Activated naive CD4-positive, alpha-beta T cell treated with anti-CD3 and anti-CD28 coated beads, Interleukin-2, amount 50 U/mL, for 72 hours (primary cell): ENCODE measurements around the gene RAB37. TPM values are rescaled to one million over a fixed set of nuclear protein-coding genes. Genes with fewer than 3 reads are reported as not detected.

Experiments used
- ATAC-seq, 2 donors: fragments of 150-1000 bp; cut with Tn5 transposase; 2 replicates each; pipeline ENCODE4 v1.10.0; 2021; ENCODE audit warnings: mild to moderate bottlenecking in 2 of 2, moderate library complexity in 2 of 2
- DNase-seq, 2 donors: peaks; one replicate each; pipeline ENCODE4 v3.0.0; 2021 to 2022; ENCODE audit warnings: low spot score in 2 of 2
- H3K27ac Mint-ChIP-seq, 2 donors: one replicate each; pipeline ENCODE4 v1.8.0; 2022; ENCODE audit warnings: mild to moderate bottlenecking in 2 of 2, mixed read lengths in 2 of 2
- H3K36me3 Mint-ChIP-seq, 2 donors: one replicate each; pipeline ENCODE4 v1.8.0; 2022; ENCODE audit warnings: mixed read lengths in 2 of 2
- H3K9me3 Mint-ChIP-seq, 2 donors: one replicate each; pipeline ENCODE4 v1.8.0; 2022; ENCODE audit warnings: mixed read lengths in 2 of 2
- total RNA-seq, 2 donors: library from RNA; stranded (reverse); gene quantifications; one replicate each; pipeline ENCODE4 v1.2.3, GENCODE V29; 2022

RAB37 gene
- total RNA-seq, 2 donors from 2014 or later = 3.4 to 4.0 TPM

DNA sequence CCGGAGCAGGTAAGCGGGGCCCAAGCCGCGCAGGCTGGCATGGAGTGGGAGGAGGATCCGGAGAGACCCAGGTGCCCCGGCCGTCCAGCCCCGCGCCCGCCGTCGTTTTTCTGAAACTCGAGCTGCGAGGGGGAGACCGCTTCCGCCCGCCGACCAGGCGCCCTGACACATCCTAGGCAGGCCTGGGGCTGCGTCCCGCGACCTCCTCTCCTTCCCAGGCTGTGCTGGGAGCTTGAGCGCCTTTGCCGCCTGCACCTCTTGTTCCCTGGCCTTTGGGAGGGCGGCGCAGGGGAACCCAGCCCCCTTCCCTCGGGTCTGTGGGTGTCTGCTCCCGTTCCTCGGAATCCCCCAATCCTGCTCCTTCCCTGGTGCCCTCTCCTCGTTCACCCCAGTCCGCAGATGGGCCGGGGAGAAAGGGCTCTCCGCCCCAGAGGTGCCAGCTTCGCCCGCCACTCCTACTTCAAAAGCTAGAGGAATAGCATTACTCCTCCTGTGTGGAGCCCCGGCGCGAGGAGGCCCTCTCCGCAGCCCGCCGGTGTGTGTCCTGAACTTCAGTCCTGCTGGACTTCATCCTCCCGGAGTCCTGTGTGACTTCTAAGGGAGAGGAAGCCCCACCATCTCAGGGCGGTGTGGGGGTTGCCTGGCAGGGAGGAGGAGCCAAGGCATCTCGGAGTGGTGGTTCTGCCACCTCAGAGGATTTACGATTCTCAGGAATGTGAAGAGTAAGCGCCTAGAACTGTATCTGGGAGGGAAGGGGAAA lies 12.4 kb downstream of the RAB37 start:
- Mint-ChIP-seq H3K36me3 (peaks cover 29 to 32% of the 10 kb centered on the region in 2 donors), H3K9me3 (no peaks in the 10 kb centered on the region), H3K27ac (peak overlapping the region; percentile 83 to 99)
- ATAC-seq = peak; percentile 2 to 15
- peak in 1 of 2 donors; percentile 69 for DNase-seq

DNA sequence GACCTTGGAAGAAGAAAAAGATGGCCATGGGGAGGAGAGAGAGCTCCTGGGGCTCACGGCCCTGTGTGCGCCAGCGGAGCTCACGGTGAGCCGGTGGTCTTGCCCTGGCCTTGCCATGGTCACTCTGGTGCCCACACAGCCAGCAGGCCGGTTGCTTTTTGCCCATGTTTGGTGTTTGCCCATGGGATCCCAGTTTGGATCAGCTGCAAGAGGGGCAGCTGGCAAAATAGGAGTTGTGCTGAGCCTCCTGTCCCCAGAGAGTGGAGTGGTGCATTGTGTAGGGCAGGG lies 12.9 kb downstream of the RAB37 start:
- DNase-seq (no peak), ATAC-seq (no peak)
- H3K27ac Mint-ChIP-seq = peak overlapping the region; percentile 83 to 99
- H3K9me3 Mint-ChIP-seq = no peaks in the 10 kb centered on the region
- peaks cover 29 to 32% of the 10 kb centered on the region in 2 donors for H3K36me3 Mint-ChIP-seq

DNA sequence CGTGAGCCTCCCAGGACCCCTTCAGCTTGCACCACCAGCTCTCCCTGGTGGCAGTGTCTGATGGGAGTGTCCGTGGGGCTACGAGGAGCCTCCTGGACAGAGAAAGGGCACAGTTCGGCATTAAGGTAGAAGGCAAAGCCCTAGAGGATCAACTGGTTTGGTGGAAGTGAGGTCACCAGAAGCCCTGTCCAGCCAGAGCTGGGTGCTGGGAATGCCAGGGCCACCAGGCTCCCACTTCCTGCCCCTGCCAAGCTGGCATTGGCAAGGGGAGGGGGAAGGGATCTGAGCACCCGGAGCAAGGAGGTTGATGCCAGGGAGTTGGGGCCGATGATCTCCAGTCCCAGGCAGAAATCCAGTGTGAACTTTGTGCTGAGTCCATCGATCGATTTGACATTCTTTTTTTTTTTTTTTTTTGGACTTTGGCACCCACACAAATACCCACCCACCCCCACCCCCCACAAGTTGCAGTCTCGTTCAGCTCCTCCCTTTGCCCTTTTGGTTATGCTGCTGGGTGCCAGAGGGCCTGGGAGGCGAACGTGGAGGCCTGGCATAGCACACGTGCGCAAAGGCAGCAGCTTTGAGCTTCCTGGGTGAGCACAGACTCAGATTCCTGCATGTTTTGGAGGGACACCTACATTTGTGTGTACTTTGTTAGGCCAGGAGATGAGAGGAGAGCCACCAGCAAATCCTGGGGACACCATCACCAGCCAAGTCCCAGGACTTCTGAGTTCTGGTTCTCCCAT lies 13.4 kb downstream of the RAB37 start:
- H3K27ac Mint-ChIP-seq = peak overlapping the region; percentile 83 to 99
- no peak for ATAC-seq
- no peak for DNase-seq
- H3K36me3 Mint-ChIP-seq = peaks cover 29 to 32% of the 10 kb centered on the region in 2 donors
- no peaks in the 10 kb centered on the region for H3K9me3 Mint-ChIP-seq

DNA sequence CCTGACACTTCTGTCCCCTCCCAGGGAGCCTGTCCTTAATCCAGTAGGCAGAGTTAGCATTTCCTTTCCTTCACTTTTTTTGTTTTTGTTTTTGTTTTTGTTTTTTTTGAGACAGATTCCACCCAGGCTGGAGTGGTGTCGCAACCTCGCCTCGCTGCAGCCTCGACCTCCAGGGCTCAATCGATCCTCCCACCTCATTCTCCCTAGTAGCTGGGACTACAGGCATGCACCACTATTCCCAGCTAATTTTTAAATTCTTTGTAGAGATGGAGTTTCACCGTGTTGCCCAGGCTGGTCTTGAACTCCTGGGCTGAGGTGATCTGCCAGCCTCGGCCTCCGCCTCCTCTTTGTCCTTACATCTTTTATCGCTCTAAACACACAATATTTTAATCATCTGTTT lies 15.4 kb downstream of the RAB37 start:
- DNase-seq (no peak), ATAC-seq (no peak)
- H3K27ac Mint-ChIP-seq = peak overlapping the region; percentile 83 to 89
- peaks cover 29 to 32% of the 10 kb centered on the region in 2 donors for H3K36me3 Mint-ChIP-seq
- H3K9me3 Mint-ChIP-seq = no peaks in the 10 kb centered on the region

DNA sequence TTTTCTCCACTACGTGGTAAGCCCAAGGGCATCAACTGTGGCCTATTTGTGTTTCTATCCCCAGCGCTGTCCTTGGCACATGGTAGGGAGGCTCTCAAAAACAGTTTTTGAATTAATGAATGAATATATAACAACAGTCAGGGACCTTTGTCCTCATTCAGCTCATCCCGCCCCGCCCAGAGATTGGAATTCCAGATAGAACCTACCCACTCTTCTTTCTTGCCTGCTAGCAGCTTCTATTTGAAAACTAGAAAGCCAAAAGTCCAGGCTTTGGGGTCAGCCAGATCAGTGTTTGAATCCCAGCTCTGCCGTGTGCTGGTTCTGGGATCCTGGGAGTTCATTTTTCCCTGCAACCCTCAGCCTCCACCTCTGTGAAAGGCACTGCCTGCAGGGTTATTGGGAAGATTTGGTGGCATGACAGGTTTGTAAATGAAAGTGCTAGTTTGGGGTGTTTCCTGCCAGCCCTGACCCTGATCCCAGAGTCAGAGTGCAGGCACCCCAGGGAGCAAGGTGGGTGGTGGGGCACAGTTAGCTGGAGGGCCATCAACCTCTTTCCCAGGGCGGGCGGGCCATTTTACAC lies 15.9 kb downstream of the RAB37 start:
- H3K36me3 Mint-ChIP-seq = peaks cover 29 to 32% of the 10 kb centered on the region in 2 donors
- no peak for DNase-seq
- no peak for ATAC-seq
- H3K9me3 Mint-ChIP-seq = no peaks in the 10 kb centered on the region
- peak overlapping the region; percentile 83 to 89 for H3K27ac Mint-ChIP-seq

DNA sequence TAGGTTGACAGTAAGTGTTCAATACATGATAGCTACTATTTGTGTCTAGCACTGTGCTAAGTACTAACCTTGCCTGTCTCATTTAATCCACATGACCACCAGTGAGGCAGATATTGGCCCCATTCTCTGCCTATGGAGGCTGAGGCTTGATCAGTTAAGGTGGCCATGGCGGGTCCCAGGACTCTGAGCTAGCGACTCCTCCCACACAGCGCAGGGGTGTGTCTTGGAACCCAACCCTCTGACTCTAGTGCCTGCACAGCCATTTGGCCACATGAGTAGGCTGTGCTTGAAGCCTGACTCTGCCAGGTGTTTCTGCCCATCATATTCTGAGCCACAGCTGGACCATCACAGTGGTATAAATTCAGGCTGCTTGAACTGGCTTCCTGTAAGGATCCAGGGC lies 17.8 kb downstream of the RAB37 start:
- ATAC-seq = no peak
- Mint-ChIP-seq H3K36me3 (peaks cover 23 to 26% of the 10 kb centered on the region in 2 donors), H3K27ac (no peak overlapping the region), H3K9me3 (no peaks in the 10 kb centered on the region)
- no peak for DNase-seq

DNA sequence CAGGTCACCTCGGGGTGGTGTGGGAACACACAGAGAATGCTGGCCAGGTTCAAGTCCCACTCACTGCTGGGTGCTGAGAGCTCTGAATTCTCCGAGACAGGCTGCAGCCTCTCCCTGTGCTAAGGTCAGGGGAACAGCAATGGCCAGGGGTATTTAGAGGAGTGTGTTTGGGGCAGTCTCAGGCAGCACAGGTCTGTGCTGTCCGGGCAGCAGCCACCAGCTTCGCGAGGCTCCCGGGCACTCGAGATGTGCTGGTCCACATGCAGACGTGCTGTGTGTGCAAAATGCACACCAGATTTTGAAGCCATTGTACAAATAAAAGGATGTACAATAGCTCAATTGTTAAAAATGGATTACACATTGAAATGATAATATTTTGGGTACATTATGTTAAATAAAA lies 18.5 kb downstream of the RAB37 start:
- ATAC-seq (no peak), DNase-seq (no peak)
- peaks cover 17 to 19% of the 10 kb centered on the region in 2 donors for H3K36me3 Mint-ChIP-seq
- no peaks in the 10 kb centered on the region for H3K9me3 Mint-ChIP-seq
- H3K27ac Mint-ChIP-seq = peak overlapping the region in 1 of 2 donors; percentile 14

DNA sequence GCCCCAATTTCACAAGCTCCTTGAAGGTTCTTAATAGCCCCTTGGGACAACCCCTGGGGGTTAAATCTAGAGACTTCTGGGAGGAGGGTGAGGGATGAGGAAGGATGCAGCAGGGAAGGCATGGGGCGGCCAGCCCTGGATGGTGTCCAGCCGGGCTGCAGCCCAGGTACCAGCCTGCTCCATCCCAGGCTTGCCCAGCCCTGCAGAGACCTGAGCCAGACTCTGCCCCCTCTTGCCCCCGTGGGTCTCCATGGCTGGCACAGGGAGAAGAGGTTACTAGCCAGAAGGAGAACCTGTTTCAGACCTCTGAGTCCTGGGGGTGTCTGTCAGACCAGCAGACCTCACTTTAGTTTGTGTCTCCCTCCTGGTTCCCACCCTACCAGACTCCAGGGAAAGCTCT lies 19.8 kb downstream of the RAB37 start:
- no peak for DNase-seq
- peaks cover 9 to 10% of the 10 kb centered on the region in 2 donors for H3K36me3 Mint-ChIP-seq
- peak overlapping the region; percentile 65 to 85 for H3K27ac Mint-ChIP-seq
- H3K9me3 Mint-ChIP-seq = no peaks in the 10 kb centered on the region
- no peak for ATAC-seq

DNA sequence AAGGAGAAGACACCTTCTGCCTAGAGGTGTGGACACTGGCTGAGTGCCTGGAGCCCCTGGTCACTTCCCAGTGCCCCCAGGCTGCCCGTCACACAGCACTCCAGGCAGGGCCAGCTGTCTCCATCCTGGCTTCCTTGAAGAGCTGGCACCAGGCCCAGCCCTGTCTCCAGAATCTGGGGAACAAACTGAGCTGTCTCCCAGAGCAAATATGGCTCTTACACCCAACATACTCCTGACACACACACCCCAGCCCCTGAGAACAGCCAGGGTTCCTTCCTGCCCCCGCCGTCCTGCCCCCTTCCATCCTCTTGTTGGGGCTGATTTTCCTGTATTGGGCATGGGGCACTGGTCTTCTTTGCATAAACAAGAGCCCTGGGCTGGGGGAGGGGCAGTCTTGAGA lies 20.4 kb downstream of the RAB37 start:
- H3K9me3 Mint-ChIP-seq = no peaks in the 10 kb centered on the region
- H3K27ac Mint-ChIP-seq = peak overlapping the region; percentile 19 to 85
- ATAC-seq = no peak
- no peak for DNase-seq
- H3K36me3 Mint-ChIP-seq = peaks cover 7% of the 10 kb centered on the region in 2 donors

DNA sequence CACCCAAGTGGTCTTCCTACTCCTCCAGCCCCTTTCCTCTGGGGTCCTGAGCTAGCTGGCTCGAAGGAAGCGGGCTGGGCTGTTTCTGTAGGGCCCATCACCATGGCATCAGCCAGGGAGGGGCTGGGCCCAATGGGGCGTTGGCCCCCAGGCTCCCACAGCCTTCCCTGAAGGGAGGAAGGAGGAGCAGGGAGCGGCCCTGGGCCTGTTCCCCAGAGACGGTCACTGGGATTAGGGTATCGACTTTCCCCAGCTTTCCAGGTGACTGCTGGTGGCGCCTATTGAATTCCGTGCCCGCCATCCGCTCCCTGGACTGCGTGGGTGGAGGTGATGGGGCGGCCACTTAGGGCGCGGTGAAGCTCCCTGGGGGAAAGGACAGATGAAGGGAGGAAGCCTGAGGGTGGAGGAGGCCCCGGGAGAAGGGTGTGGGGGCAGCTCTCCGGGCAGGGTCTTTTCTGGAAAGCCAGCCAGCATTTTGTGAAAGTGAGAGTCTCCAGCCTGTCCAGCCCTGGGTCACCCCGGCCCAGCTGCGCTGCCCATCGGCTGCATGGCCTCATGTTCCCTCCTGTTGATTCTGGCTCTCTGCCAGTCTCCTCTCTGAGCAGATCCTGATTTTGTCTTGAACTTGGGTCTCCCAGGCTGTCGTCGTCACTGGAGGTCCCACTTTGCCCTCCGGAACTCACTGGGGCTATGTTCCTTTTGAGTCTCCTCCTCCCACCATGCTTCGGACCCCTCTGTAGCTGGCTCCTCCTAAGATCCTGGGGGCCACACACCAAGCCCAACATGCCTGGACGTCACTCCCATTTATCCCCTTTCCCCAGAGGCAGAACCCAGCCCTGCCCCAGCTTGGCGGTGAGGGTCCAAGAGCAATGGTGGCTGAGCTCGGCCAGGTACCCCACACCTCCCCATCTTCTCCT lies 21.1 kb downstream of the RAB37 start:
- ATAC-seq (no peak), DNase-seq (no peak)
- H3K9me3 Mint-ChIP-seq = no peaks in the 10 kb centered on the region
- H3K27ac Mint-ChIP-seq = peak overlapping the region; percentile 69 to 85
- peaks cover under 1% of the 10 kb centered on the region in 2 donors for H3K36me3 Mint-ChIP-seq

DNA sequence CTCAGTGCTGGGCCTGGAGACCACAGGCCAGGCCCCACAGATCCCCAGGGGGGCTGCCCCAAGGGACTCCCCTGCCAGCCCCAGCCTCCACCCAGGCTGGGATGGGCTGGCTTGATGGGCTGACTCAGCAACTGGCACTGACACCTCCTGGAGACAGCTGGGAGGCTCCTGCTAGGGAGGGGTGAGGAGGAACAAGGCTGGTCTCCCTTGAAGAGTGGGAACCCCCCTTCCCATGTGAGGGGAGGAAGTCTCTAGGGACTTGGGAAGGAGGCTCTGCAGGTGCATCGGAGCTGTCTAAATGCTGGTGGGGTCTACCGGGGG lies 21.8 kb downstream of the RAB37 start:
- no peaks in the 10 kb centered on the region for H3K9me3 Mint-ChIP-seq
- H3K27ac Mint-ChIP-seq = peak overlapping the region; percentile 69 to 85
- DNase-seq = no peak
- no peaks in the 10 kb centered on the region for H3K36me3 Mint-ChIP-seq
- ATAC-seq = peak; percentile 49 to 64

DNA sequence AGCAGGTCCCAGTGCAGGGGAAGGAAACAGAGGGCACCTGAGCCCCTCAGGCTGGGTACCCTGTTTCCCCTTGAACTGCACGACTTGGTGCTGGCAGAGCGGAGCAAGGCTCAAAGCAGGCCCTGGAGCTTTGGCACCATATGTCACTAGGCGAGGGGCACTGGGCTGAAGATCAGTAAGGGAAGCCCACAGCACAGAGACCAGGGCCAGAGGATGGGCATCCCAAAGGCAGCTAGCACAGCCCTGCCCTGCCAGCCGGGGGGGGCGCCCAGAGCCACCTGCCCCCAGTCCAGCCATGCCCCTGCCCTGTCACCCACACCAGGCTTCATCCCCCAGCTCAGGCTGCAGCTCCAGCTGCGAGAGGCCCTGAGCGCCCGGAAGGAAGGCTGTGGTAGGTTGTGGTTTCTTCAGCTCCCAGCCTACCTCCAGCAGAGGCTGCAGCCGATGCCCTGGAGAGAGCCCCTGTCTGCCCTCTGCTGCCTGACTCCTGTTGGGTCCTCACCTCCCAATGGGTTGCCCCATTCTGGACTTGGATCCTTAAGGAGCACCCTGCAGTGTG lies 22.3 kb downstream of the RAB37 start:
- peak overlapping the region; percentile 85 to 91 for H3K27ac Mint-ChIP-seq
- H3K36me3 Mint-ChIP-seq = no peaks in the 10 kb centered on the region
- H3K9me3 Mint-ChIP-seq = no peaks in the 10 kb centered on the region
- peak; percentile 82 to 83 for ATAC-seq
- DNase-seq = peak in 1 of 2 donors; percentile 64

DNA sequence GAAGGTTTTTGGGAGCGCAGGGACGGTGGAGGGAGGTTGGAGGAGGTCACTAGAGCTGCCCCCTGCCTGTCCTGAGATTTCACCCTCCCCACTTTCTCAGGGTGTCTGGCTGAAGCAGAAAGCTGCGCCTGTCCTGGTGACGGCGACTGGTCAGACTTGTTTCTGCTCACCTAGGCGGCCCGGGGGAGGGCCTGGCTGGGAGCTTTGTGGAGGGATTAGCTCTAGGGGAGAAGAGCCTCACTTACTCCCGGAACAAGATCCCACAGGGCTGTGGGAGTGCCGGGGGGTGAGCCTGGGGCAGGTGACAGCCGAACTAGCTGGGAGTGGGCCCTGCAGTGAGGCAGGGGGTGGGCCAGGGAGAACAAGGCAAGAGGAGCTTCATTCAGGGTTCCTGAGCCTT lies 22.9 kb downstream of the RAB37 start:
- no peaks in the 10 kb centered on the region for H3K36me3 Mint-ChIP-seq
- H3K27ac Mint-ChIP-seq = peak overlapping the region; percentile 85 to 91
- DNase-seq (no peak), ATAC-seq (no peak)
- H3K9me3 Mint-ChIP-seq = no peaks in the 10 kb centered on the region

DNA sequence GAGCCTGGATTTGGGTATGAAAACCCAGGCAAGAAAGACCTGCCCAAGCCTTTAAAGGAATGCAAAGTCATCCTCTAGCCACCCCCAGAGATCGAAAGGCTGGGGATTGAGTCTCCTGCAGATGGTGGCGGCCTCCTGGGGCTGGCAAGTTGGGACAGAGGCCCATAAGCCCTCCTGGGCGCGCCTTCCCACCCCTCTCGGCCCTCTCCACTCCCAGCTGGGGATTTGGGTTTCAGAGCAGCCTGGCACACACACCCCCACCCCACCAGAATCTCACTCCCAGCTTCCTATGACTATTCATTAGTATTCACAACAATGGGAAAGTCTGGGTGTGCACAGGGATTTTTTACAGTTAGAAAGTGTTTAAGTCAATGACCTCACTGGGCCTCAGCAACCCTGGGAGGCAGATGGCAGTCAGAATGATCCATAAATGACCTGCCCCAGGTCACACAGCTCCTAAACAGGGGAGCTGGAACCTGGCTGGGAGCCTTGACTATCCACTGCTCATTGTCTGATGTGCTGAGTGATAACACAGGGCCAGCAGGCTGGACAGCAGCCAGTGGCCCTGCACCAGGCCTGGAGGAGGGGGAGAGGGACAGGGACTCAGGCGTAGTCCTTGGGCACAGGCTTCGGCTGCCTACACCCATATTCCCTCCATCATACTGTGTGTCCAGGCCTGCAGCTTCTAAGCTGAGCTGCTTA lies 23.5 kb downstream of the RAB37 start:
- no peaks in the 10 kb centered on the region for H3K9me3 Mint-ChIP-seq
- no peak for DNase-seq
- no peaks in the 10 kb centered on the region for H3K36me3 Mint-ChIP-seq
- H3K27ac Mint-ChIP-seq = peak overlapping the region; percentile 22 to 60
- no peak for ATAC-seq

DNA sequence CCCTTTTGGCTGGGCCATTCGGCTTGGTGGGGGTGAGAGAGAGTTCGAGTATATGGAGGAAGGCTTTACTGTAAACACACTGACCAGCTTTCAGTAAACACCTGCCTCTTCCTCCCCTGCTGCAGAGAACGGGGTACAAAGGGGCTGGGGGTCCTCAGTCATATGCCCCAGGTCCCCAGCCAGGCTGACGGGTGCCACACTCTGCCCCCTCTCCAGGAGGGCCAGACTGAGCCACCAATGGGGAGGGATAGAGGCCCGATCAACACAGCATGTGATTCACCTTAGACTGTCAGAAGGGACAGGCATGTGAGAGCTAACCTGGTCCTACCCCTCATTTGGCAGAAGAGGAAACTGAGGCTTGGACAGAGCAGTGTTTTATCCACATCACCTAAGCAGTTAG lies 24.4 kb downstream of the RAB37 start:
- no peaks in the 10 kb centered on the region for H3K36me3 Mint-ChIP-seq
- DNase-seq = no peak
- ATAC-seq = no peak
- peak overlapping the region; percentile 60 to 69 for H3K27ac Mint-ChIP-seq
- no peaks in the 10 kb centered on the region for H3K9me3 Mint-ChIP-seq

DNA sequence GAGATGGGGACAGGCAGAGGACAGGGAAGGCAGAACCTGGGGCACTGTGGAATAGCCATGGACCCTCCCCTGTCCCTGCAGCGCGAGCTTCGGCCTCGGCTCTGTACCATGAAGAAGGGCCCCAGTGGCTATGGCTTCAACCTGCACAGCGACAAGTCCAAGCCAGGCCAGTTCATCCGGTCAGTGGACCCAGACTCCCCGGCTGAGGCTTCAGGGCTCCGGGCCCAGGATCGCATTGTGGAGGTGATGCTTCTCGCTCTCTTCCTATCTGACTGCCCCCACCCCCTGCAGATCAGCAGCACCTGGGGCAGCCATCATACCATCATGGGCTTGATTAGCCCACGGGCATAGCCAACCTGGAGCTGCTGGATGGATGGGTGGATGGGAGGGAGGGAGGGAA lies 24.9 kb downstream of the RAB37 start:
- DNase-seq (no peak), ATAC-seq (no peak)
- Mint-ChIP-seq H3K36me3 (no peaks in the 10 kb centered on the region), H3K27ac (no peak overlapping the region), H3K9me3 (no peaks in the 10 kb centered on the region)
